PFSK-1 (cell line): ENCODE data around the gene REV3L. TPM values are rescaled to one million over a fixed set of nuclear protein-coding genes. Genes with fewer than 3 reads are reported as not detected.

ENCODE experiments used
- FOXP2 ChIP-seq: optimal IDR thresholded peaks from 2 replicates; pipeline ENCODE3; 2011; ENCODE audit warnings: borderline replicate concordance, control low read depth, inconsistent platforms; ENCODE audit not compliant: insufficient read depth; ENCODE audit errors: extremely low read length, extremely low read depth
- POLR2AphosphoS5 ChIP-seq: IDR thresholded peaks from 2 replicates; pipeline ENCODE4 v1.6.1; 2012; ENCODE audit warnings: low read depth, mild to moderate bottlenecking, control low read depth, low read length, moderate library complexity
- SIN3A ChIP-seq: IDR thresholded peaks from 2 replicates; pipeline ENCODE4 v1.6.1; 2012; ENCODE audit warnings: mild to moderate bottlenecking, low read length, moderate library complexity, borderline replicate concordance; ENCODE audit not compliant: insufficient read depth
- TAF1 ChIP-seq: IDR thresholded peaks from 2 replicates; pipeline ENCODE4 v1.6.1; 2012; ENCODE audit warnings: low read length, control low read depth, borderline replicate concordance; ENCODE audit not compliant: insufficient read depth
- polyA plus RNA-seq: library from polyadenylated mRNA; unstranded; fragments of >200 nt; gene quantifications from one replicate; pipeline ENCODE4 v1.2.1, GENCODE V29; 2012; ENCODE audit warnings: low read depth, missing spikeins; ENCODE audit not compliant: insufficient read length
- TF ChIP-seq, protein P1 (sequence below), 2 experiments: IDR thresholded peaks; 2 replicates each; pipeline versions ENCODE4 v1.6.1 to v1.8.0; 2011 to 2012; ENCODE audit warnings: low read depth in 2 of 2, low read length in 2 of 2, control low read depth in 1 of 2, inconsistent platforms in 1 of 2, mild to moderate bottlenecking in 1 of 2, moderate library complexity in 1 of 2; ENCODE audit not compliant: insufficient read depth in 1 of 2

Gene REV3L, protein sequence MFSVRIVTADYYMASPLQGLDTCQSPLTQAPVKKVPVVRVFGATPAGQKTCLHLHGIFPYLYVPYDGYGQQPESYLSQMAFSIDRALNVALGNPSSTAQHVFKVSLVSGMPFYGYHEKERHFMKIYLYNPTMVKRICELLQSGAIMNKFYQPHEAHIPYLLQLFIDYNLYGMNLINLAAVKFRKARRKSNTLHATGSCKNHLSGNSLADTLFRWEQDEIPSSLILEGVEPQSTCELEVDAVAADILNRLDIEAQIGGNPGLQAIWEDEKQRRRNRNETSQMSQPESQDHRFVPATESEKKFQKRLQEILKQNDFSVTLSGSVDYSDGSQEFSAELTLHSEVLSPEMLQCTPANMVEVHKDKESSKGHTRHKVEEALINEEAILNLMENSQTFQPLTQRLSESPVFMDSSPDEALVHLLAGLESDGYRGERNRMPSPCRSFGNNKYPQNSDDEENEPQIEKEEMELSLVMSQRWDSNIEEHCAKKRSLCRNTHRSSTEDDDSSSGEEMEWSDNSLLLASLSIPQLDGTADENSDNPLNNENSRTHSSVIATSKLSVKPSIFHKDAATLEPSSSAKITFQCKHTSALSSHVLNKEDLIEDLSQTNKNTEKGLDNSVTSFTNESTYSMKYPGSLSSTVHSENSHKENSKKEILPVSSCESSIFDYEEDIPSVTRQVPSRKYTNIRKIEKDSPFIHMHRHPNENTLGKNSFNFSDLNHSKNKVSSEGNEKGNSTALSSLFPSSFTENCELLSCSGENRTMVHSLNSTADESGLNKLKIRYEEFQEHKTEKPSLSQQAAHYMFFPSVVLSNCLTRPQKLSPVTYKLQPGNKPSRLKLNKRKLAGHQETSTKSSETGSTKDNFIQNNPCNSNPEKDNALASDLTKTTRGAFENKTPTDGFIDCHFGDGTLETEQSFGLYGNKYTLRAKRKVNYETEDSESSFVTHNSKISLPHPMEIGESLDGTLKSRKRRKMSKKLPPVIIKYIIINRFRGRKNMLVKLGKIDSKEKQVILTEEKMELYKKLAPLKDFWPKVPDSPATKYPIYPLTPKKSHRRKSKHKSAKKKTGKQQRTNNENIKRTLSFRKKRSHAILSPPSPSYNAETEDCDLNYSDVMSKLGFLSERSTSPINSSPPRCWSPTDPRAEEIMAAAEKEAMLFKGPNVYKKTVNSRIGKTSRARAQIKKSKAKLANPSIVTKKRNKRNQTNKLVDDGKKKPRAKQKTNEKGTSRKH (N-terminal part only)
- 2.4 TPM for polyA plus RNA-seq

- TF ChIP-seq FOXP2 = peak; percentile 87
- TF ChIP-seq POLR2AphosphoS5 = no peak
- peak; percentile 73; the same call in 1 of the 2 replicates for TF ChIP-seq TAF1
- TF ChIP-seq, protein P1, sequence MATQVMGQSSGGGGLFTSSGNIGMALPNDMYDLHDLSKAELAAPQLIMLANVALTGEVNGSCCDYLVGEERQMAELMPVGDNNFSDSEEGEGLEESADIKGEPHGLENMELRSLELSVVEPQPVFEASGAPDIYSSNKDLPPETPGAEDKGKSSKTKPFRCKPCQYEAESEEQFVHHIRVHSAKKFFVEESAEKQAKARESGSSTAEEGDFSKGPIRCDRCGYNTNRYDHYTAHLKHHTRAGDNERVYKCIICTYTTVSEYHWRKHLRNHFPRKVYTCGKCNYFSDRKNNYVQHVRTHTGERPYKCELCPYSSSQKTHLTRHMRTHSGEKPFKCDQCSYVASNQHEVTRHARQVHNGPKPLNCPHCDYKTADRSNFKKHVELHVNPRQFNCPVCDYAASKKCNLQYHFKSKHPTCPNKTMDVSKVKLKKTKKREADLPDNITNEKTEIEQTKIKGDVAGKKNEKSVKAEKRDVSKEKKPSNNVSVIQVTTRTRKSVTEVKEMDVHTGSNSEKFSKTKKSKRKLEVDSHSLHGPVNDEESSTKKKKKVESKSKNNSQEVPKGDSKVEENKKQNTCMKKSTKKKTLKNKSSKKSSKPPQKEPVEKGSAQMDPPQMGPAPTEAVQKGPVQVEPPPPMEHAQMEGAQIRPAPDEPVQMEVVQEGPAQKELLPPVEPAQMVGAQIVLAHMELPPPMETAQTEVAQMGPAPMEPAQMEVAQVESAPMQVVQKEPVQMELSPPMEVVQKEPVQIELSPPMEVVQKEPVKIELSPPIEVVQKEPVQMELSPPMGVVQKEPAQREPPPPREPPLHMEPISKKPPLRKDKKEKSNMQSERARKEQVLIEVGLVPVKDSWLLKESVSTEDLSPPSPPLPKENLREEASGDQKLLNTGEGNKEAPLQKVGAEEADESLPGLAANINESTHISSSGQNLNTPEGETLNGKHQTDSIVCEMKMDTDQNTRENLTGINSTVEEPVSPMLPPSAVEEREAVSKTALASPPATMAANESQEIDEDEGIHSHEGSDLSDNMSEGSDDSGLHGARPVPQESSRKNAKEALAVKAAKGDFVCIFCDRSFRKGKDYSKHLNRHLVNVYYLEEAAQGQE (IDR thresholded peaks at IDR 0.05; ENCODE audit: insufficient read depth in 1 of 2, low read depth in 2 of 2, low read length in 2 of 2) = no peak
- TF ChIP-seq SIN3A = 0 out of 2 replicates have a peak, but pooled peaks have one; percentile 16
Measured at GRCh38 chr6:111482959-111483735, at the start of gene REV3L. Gene REV3L (minus strand): TSS chr6:111483218. CDS start chr6:111482888, 330 bp downstream.

DNA sequence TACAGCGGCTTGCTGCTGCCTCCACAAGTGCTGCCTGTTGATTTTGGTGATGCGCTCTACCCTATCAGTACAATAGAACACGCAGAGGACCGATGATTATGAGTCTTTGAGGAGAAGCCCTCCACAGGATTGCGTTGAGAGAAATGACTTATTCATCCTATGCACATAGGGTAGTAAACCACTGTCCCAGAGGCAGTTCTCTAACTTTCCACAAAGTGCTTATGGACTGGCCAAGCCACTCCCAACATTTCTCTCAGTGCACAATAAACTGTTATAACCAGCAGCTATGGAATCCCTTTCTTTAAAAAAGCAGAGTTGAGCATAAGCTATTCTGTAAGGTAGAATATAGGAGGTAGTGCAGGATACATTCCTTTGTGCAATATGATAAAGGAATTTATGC lies 48.2 kb upstream of the REV3L start:
- TF ChIP-seq, protein P1 (IDR thresholded peaks at IDR 0.05; ENCODE audit: insufficient read depth in 1 of 2, low read depth in 2 of 2, low read length in 2 of 2) = no peak
- no peak for TF ChIP-seq POLR2AphosphoS5
- TF ChIP-seq SIN3A = no peak
- TF ChIP-seq TAF1 = no peak
- TF ChIP-seq FOXP2 = no peak

DNA sequence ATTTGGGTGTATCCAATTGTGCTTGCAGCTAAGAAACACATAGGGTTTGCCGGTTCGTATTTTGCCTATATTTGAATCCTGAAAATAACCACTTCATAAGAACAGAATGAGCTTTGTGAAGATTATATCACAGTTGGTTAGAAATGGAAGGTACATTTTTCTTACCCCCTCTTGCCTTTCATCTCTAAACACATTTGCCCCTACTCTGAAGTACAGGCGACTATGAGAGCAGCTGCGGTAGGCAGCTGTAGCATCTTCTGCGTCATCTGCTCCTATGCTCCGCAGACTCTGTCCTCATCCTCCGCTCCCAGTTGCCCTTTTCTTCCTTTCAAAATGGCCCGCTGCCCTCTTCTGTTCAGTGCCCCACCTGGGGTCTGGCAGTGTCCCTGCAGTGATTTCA lies 47.6 kb upstream of the REV3L start:
- TF ChIP-seq SIN3A (no peak), TAF1 (no peak), FOXP2 (no peak), POLR2AphosphoS5 (no peak)
- TF ChIP-seq, protein P1 (IDR thresholded peaks at IDR 0.05; ENCODE audit: insufficient read depth in 1 of 2, low read depth in 2 of 2, low read length in 2 of 2) = no peak

- TF ChIP-seq, protein P1 (IDR thresholded peaks at IDR 0.05; ENCODE audit: insufficient read depth in 1 of 2, low read depth in 2 of 2, low read length in 2 of 2) = no peak
- TF ChIP-seq TAF1 (no peak), SIN3A (no peak), POLR2AphosphoS5 (no peak), FOXP2 (no peak)
Measured at GRCh38 chr6:111530218-111530617, 47.2 kb upstream of the REV3L start.
